SW480 (cell line): ENCODE results near the gene AKT2.

Experiments
- DNase-seq: peaks from one replicate; pipeline ENCODE4 v3.0.0-alpha.2; 2016; ENCODE audit warnings: low spot score

Gene AKT2

GRCh38 chr19:40273469-40274360 is 11.4 kb downstream of the AKT2 start:
- no peak for DNase-seq

GRCh38 chr19:40272261-40272660 is 12.9 kb downstream of the AKT2 start:
- no peak for DNase-seq

GRCh38 chr19:40271706-40272105 is 13.4 kb downstream of the AKT2 start:
- no peak for DNase-seq

GRCh38 chr19:40270362-40271089 is 14.6 kb downstream of the AKT2 start:
- DNase-seq, result no peak

GRCh38 chr19:40269216-40269940 is 15.8 kb downstream of the AKT2 start:
- DNase-seq, result no peak

- no peak for DNase-seq
Observed at GRCh38 chr19:40267601-40267997, 17.5 kb downstream of the AKT2 start.

- DNase-seq, result no peak
Observed at GRCh38 chr19:40266912-40267600, 18.1 kb downstream of the AKT2 start.

- no peak for DNase-seq
Observed at GRCh38 chr19:40266119-40266518, 19.0 kb downstream of the AKT2 start.

- DNase-seq, result no peak
Observed at GRCh38 chr19:40265763-40266099, 19.4 kb downstream of the AKT2 start.

GRCh38 chr19:40265055-40265762 is 19.9 kb downstream of the AKT2 start:
- no peak for DNase-seq

GRCh38 chr19:40264314-40265054 is 20.7 kb downstream of the AKT2 start:
- no peak for DNase-seq

- DNase-seq, result no peak
Observed at GRCh38 chr19:40263440-40264313, 21.5 kb downstream of the AKT2 start.

- DNase-seq, result no peak
Observed at GRCh38 chr19:40262422-40262821, 22.7 kb downstream of the AKT2 start.

GRCh38 chr19:40261631-40262030 is 23.5 kb downstream of the AKT2 start:
- no peak for DNase-seq

- no peak for DNase-seq
Observed at GRCh38 chr19:40257096-40257517, 28.0 kb downstream of the AKT2 start.

- DNase-seq, result no peak
Observed at GRCh38 chr19:40256512-40256911, 28.6 kb downstream of the AKT2 start.

GRCh38 chr19:40255619-40256166 is 29.5 kb downstream of the AKT2 start:
- DNase-seq, result no peak

- DNase-seq, result no peak
Observed at GRCh38 chr19:40254714-40255418, 30.3 kb downstream of the AKT2 start.

GRCh38 chr19:40253611-40254092 is 31.5 kb downstream of the AKT2 start:
- no peak for DNase-seq
